ENCODE data around the gene KIAA0513.

- TF ChIP-seq POLR2A (IDR thresholded peaks at IDR 0.05) (no peak), CTCF (IDR thresholded peaks at IDR 0.05) (no peak), EP300 (IDR thresholded peaks at IDR 0.05) (no peak)
Measured at GRCh38 chr16:85006639-85007038, 21.0 kb upstream of the KIAA0513 start.

Data from tibial nerve (tissue), 4 donors.